Caco-2 (cell line): ENCODE data around the gene LAMC1. TPM values are rescaled to one million over a fixed set of nuclear protein-coding genes. Genes with fewer than 3 reads are reported as not detected.

ENCODE experiments used
- BruUV-seq: library from RNA; stranded (reverse); fragments of 400-500 nt; replicated peaks from 2 replicates; lab custom pipeline; 2021; lab: Mats Ljungman, UMichigan
- CTCF ChIA-PET: fragments of 300-600 bp; sonication (Branson Sonifier 250); formaldehyde crosslinking; loops from one replicate; lab custom pipeline; 2022; ENCODE audit warnings: antibody characterized with exemption; lab: Charles Lee
- POLR2A ChIA-PET: fragments of 300-600 bp; sonication (Branson Sonifier 250); formaldehyde crosslinking; loops from one replicate; lab custom pipeline; 2022; ENCODE audit warnings: antibody characterized with exemption; lab: Charles Lee
- DNase-seq, 2 experiments: peaks; one replicate each; pipeline versions ENCODE4 v3.0.0 to v3.0.0-alpha.2; 2020 to 2022
- H3K27me3 ChIP-seq: replicated peaks from 2 replicates; pipeline ENCODE4 v1.6.0; 2011; ENCODE audit warnings: low read length; ENCODE audit not compliant: control insufficient read depth, insufficient read depth
- H3K36me3 ChIP-seq: 2 replicates; pipeline ENCODE4 v1.5.1; 2011; ENCODE audit warnings: low read length; ENCODE audit not compliant: control insufficient read depth, insufficient read depth
- H3K4me1 ChIP-seq: fragments of 250-450 bp; sonication (Bioruptor Pico); 2 replicates; pipeline ENCODE4 v1.5.1; 2020; ENCODE audit warnings: mild to moderate bottlenecking
- H3K4me3 ChIP-seq: 2 replicates; pipeline ENCODE4 v1.5.1; 2011; ENCODE audit warnings: low read depth, mild to moderate bottlenecking, control low read depth, low read length
- H3K9me3 ChIP-seq: fragments of 250-450 bp; sonication (Bioruptor Pico); 2 replicates; pipeline ENCODE4 v1.5.1; 2020; ENCODE audit warnings: mild to moderate bottlenecking, moderate library complexity
- H3K27ac Mint-ChIP-seq: one replicate; pipeline ENCODE4 v1.8.0; 2022; ENCODE audit warnings: mixed read lengths; ENCODE audit not compliant: unreplicated experiment
- H3K27me3 Mint-ChIP-seq: one replicate; pipeline ENCODE4 v1.8.0; 2022; ENCODE audit warnings: mixed read lengths; ENCODE audit not compliant: insufficient read depth, unreplicated experiment
- H3K36me3 Mint-ChIP-seq: one replicate; pipeline ENCODE4 v1.8.0; 2022; ENCODE audit warnings: mild to moderate bottlenecking, mixed read lengths; ENCODE audit not compliant: insufficient read depth, unreplicated experiment
- H3K4me1 Mint-ChIP-seq: one replicate; pipeline ENCODE4 v1.8.0; 2022; ENCODE audit warnings: low read depth, mixed read lengths; ENCODE audit not compliant: unreplicated experiment
- H3K4me3 Mint-ChIP-seq: one replicate; pipeline ENCODE4 v1.8.0; 2022; ENCODE audit warnings: mild to moderate bottlenecking, moderate library complexity, mixed read lengths; ENCODE audit not compliant: unreplicated experiment
- H3K9me3 Mint-ChIP-seq: one replicate; pipeline ENCODE4 v1.8.0; 2022; ENCODE audit warnings: mixed read lengths; ENCODE audit not compliant: unreplicated experiment
- CTCF ChIP-seq, 2 experiments: fragments of 200-600 bp in 1 of 2; IDR thresholded peaks; 1 replicate in 1 of 2; 2 replicates in 1 of 2; pipeline versions ENCODE4 v1.5.1 to v1.8.0; 2011 to 2022; ENCODE audit warnings: antibody characterized with exemption in 1 of 2, control low read depth in 1 of 2, inconsistent platforms in 1 of 2, low read depth in 1 of 2, low read length in 1 of 2, mild to moderate bottlenecking in 1 of 2, moderate library complexity in 1 of 2; ENCODE audit not compliant: insufficient read depth in 1 of 2, severe bottlenecking in 1 of 2, unreplicated experiment in 1 of 2
- intact Hi-C: fragments of 100-400 bp; cut with micrococcal nuclease; formaldehyde crosslinking; loops from one replicate; pipeline ENCODE4 v1.10.0; 2022; ENCODE audit not compliant: unreplicated experiment
- total RNA-seq: library from RNA; stranded (reverse); gene quantifications from 2 replicates; pipeline ENCODE4 v1.2.3, GENCODE V29; 2022

Gene LAMC1
- total RNA-seq, 1 experiment from 2014 or later, result 323 TPM

DNA sequence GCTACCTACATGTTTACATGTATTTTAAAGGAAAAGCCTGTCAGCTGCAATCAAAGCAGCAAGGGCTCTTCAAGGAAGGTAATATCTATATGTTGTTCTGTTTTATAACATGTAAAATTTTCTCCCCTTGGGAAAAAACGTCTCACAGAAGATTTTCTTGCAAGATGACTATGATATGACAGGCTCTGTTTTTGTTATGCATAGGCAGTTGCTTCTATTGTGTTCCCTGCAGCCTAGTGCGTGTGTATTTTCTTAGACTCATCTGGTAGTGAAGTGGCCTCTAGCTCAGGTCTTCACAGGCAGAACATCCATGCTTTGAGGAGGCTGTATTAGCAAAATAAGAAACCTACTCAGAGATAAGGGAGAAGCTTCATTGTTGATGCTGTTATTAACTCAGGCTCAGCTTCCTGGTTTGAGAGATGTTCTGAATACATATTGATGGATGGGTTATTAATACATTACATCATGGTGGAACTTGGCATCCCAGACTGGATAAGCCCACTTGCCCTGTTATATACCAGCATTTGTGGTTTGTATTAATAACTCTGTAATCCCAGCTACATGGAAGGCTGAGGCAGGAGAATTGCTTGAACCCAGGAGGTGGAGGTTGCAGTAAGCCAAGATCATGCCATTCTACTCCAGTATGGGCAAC, 35.8 kb downstream of the LAMC1 start:
- no peaks in the 10 kb centered on the region for H3K27me3 Mint-ChIP-seq
- intact Hi-C loops, result no loop called here
- no peak for DNase-seq
- no peak overlapping the region for H3K4me3 ChIP-seq
- no peak overlapping the region for H3K27ac Mint-ChIP-seq
- no peaks in the 10 kb centered on the region for H3K27me3 ChIP-seq
- peaks cover 8% of the 10 kb centered on the region for H3K4me1 ChIP-seq
- no TSS peak for BruUV-seq
- TF ChIP-seq CTCF (IDR thresholded peaks at IDR 0.05; ENCODE audit: insufficient read depth in 1 of 2, low read depth in 1 of 2, low read length in 1 of 2, severe bottlenecking in 1 of 2, unreplicated experiment in 1 of 2), result no peak
- peaks cover 6% of the 10 kb centered on the region for H3K4me1 Mint-ChIP-seq
- H3K9me3 Mint-ChIP-seq, result no peaks in the 10 kb centered on the region
- H3K9me3 ChIP-seq, result no peaks in the 10 kb centered on the region
- no peak overlapping the region for H3K4me3 Mint-ChIP-seq
- no peaks in the 10 kb centered on the region for H3K36me3 Mint-ChIP-seq
- CTCF ChIA-PET, result no interaction called here
- H3K36me3 ChIP-seq, result no peaks in the 10 kb centered on the region
- POLR2A ChIA-PET, result no interaction called here

- DNase-seq, result no peak
- intact Hi-C loops, result no loop called here
- BruUV-seq, result no TSS peak
- Mint-ChIP-seq H3K27ac (no peak overlapping the region), H3K4me1 (peaks cover 3% of the 10 kb centered on the region), H3K9me3 (peaks cover 8% of the 10 kb centered on the region), H3K27me3 (no peaks in the 10 kb centered on the region), H3K4me3 (no peak overlapping the region), H3K36me3 (peaks cover 15% of the 10 kb centered on the region)
- no peaks in the 10 kb centered on the region for H3K27me3 ChIP-seq
- H3K4me1 ChIP-seq, result peaks cover 8% of the 10 kb centered on the region
- no peak overlapping the region for H3K4me3 ChIP-seq
- H3K36me3 ChIP-seq, result no peaks in the 10 kb centered on the region
- TF ChIP-seq CTCF (IDR thresholded peaks at IDR 0.05; ENCODE audit: insufficient read depth in 1 of 2, low read depth in 1 of 2, low read length in 1 of 2, severe bottlenecking in 1 of 2, unreplicated experiment in 1 of 2), result no peak
- ChIA-PET CTCF (no interaction called here), POLR2A (no interaction called here)
- no peaks in the 10 kb centered on the region for H3K9me3 ChIP-seq
These were observed 38.0 kb downstream of the LAMC1 start for GRCh38 chr1:183061194-183061593.

DNA sequence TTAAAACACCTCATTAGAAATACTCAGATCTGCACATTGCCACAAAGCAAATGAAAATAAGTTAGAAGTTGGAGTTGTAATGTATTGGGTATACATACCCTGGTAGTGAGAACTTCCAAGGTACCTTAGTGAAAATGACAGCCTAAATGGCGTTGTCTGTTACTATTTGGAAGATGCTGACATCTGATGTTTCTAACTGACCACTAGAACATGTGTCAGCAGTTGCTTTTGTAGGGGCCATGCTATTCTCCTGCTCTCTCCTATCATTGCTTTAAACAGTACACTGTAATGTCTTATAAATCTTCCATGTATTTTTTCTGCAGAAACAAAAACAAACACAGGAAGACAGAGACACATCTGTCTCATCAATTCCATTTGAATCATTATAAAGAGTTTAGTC, 40.1 kb downstream of the LAMC1 start:
- ChIA-PET POLR2A (no interaction called here), CTCF (no interaction called here)
- H3K36me3 Mint-ChIP-seq, result peaks cover 20% of the 10 kb centered on the region
- BruUV-seq, result no TSS peak
- Histone ChIP-seq H3K4me3 (no peak overlapping the region), H3K4me1 (peaks cover 8% of the 10 kb centered on the region), H3K36me3 (no peaks in the 10 kb centered on the region), H3K9me3 (no peaks in the 10 kb centered on the region), H3K27me3 (no peaks in the 10 kb centered on the region)
- H3K9me3 Mint-ChIP-seq, result peaks cover 8% of the 10 kb centered on the region
- H3K27me3 Mint-ChIP-seq, result no peaks in the 10 kb centered on the region
- no peak overlapping the region for H3K4me3 Mint-ChIP-seq
- TF ChIP-seq CTCF (IDR thresholded peaks at IDR 0.05; ENCODE audit: insufficient read depth in 1 of 2, low read depth in 1 of 2, low read length in 1 of 2, severe bottlenecking in 1 of 2, unreplicated experiment in 1 of 2), result no peak
- intact Hi-C loops, result no loop called here
- DNase-seq, result no peak
- H3K27ac Mint-ChIP-seq, result no peak overlapping the region
- H3K4me1 Mint-ChIP-seq, result no peaks in the 10 kb centered on the region
